Effector memory CD8-positive, alpha-beta T cell (primary cell): ENCODE measurements around the gene LCN6.
A peak's percentile ranks its signal among the peaks of the same experiment; 100 is the strongest.
"Not testable (repeated sequence)": the region's sequence is repeated elsewhere in the genome, so short reads cannot be mapped to it uniquely, and the experiment has no call there.

Experiments
- ATAC-seq: fragments of 150-1000 bp; cut with Tn5 transposase; replicated peaks from 2 replicates; pipeline ENCODE4 v1.10.0; 2021; ENCODE audit warnings: mild to moderate bottlenecking, moderate library complexity
- DNase-seq, 3 experiments: peaks; one replicate each; pipeline ENCODE4 v3.0.0; 2021
- H3K27ac Mint-ChIP-seq, 2 donors: one replicate each; pipeline ENCODE4 v1.8.0; 2022; ENCODE audit warnings: mild to moderate bottlenecking in 2 of 2, mixed read lengths in 2 of 2, moderate library complexity in 2 of 2
- H3K27me3 Mint-ChIP-seq, 2 donors: one replicate each; pipeline ENCODE4 v1.8.0; 2022; ENCODE audit warnings: mixed read lengths in 2 of 2
- H3K36me3 Mint-ChIP-seq: one replicate; pipeline ENCODE4 v1.8.0; 2022; ENCODE audit warnings: mild to moderate bottlenecking, moderate library complexity, mixed read lengths; ENCODE audit not compliant: insufficient read depth
- H3K4me1 Mint-ChIP-seq, 2 donors: one replicate each; pipeline ENCODE4 v1.8.0; 2022; ENCODE audit warnings: low read depth in 2 of 2, mixed read lengths in 2 of 2
- H3K4me3 Mint-ChIP-seq, 2 donors: one replicate each; pipeline ENCODE4 v1.8.0; 2022; ENCODE audit warnings: mild to moderate bottlenecking in 2 of 2, mixed read lengths in 2 of 2, moderate library complexity in 2 of 2
- H3K9me3 Mint-ChIP-seq, 2 donors: one replicate each; pipeline ENCODE4 v1.8.0; 2022; ENCODE audit warnings: mixed read lengths in 2 of 2

LCN6 gene

DNA sequence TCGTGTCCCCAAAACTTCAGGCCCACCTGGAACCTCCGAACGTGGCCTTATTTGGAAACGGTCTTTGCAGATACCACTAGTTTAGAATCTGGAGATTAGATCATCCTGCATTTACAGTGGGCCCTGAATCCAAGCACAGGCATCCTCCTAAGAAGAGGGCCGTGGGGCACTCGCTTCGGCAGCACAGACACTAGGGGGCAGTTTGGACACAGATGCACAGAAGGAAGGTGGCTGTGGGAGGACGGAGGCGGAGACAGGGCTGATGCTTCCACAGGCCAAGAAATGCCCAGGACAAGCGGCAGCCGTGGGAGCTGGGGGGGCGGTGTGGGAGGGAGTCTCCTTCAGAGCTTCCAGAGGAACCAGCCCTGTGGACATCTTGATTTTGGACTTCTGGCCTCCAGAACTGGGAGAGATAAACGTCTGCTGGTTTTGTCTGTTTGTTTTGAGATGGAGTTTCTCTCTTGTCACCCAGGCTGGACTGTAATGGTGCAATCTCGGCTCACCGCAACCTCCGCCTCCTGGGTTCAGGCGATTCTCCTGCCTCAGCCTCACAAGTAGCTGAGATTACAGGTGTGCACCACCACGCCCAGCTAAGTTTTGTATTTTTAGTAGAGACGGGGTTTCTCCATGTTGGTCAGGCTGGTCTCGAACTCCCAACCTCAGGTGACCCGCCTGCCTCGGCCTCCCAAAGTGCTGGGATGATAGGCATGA is 12.7 kb upstream of the LCN6 start:
- not testable (repeated sequence) for H3K9me3 Mint-ChIP-seq, DNase-seq, H3K27ac Mint-ChIP-seq, H3K4me1 Mint-ChIP-seq, H3K36me3 Mint-ChIP-seq, H3K4me3 Mint-ChIP-seq
- peak; percentile 28 for ATAC-seq
- peaks cover 0 to 30% of the 10 kb centered on the region in 2 donors for H3K27me3 Mint-ChIP-seq

DNA sequence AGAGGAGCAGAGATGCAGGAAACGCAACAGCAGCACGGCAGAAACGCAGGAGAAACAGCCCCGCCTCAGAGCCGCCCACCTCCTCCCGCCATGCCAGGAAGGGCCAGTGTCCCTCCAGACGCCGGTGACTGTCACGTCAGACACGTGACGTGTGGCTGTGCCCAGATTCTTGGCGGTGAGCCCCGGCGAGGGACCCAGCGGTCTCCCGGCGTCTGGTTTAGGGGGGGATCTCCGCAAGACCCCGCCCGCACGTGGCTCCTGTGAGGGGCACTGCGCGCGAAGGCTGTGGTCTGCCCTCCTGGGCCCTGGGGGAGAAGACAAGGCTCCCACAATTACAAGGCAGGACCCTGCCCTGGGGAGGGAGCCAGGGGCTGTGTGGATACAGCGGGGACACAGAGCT is 12.1 kb upstream of the LCN6 start:
- Mint-ChIP-seq H3K4me3 (no peak overlapping the region), H3K9me3 (no peaks in the 10 kb centered on the region), H3K27ac (no peak overlapping the region), H3K36me3 (peaks cover 4% of the 10 kb centered on the region), H3K27me3 (peaks cover 0 to 35% of the 10 kb centered on the region in 2 donors), H3K4me1 (no peaks in the 10 kb centered on the region)
- ATAC-seq (no peak), DNase-seq (no peak)

DNA sequence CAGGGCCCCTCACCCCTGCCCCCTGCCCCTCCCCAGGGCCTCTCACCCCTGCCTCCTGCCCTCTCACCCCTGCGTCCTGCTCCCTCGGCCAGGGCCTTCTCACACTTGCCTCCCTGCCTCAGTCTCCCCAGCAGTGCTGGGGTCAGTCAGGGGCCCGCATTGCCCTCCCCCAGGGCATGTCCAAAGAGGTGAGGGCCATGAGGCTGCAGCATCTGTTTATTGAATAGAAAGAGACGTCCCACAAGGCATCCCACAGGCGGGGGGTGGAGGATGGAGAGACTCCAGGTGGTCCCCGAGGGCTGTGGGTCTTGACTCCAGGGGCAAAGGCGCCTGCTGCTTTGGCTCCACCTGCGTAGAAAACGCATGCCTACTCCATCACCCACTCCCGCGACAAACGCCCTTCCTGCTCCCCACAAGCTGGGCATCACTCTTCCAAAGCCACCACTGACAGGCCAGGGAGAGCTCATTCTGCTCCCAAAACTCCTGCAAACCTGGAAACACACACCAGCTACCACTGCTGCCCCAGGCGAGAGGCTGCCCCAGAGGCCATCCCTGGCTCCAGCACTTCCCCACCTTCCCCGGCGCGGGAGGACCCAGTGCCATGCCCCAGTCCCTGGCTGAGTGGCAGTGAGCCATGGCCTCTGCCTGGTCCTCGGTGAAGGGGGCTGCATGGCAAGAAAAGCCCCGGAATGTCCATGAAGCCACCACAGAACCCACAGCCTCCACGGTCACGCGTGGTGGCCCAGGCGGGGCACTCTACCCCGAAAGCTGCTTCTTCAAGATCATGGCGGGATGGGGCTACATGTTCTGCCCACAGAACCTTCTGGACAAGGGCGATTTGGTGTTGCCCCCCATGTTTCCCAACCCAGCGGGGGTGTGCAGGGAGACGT is 11.4 kb upstream of the LCN6 start:
- peaks cover 4% of the 10 kb centered on the region for H3K36me3 Mint-ChIP-seq
- H3K4me3 Mint-ChIP-seq: no peak overlapping the region
- no peaks in the 10 kb centered on the region for H3K4me1 Mint-ChIP-seq
- no peak overlapping the region for H3K27ac Mint-ChIP-seq
- ATAC-seq (no peak), DNase-seq (no peak)
- peaks cover 0 to 38% of the 10 kb centered on the region in 2 donors for H3K27me3 Mint-ChIP-seq
- no peaks in the 10 kb centered on the region for H3K9me3 Mint-ChIP-seq

DNA sequence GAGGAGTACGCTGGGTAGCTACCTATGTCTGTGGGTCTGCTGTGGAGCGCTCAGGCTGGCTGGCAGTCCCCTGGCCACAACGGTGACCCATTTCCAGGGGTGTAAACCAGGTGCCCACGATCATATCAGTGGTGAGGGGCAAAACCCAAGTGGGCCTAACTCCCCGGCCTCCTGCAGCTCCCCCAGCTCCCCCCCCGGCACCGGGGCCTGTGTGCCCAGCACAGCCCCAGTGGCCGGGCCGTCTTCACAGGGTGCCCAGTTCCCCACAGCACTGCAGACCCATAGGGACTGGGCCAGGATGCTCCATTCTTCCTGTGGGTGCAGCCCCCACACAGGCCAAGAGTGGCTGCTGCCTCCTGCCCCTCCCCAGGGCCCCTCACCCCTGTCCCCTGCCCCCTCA is 10.7 kb upstream of the LCN6 start:
- no peak for ATAC-seq
- H3K4me3 Mint-ChIP-seq: no peak overlapping the region

DNA sequence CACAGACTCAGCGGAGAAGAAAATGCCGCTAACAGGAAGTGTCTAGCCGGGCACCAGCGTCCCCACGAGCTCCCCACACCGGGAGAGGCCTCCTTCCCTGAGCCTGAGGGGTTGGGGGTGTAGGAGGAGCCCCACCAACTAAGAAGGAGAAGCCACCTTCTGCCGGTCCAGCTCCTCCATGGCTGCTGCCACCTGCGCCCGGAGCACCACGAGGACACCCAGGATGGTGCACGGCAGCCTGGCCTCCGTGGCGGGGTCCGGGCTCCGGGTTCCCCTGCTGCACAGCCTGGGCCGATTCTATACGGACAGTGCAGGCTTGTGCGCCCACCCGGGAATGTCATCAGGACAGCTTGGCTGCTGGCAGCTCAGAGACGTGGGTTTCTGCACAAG is 9.4 kb upstream of the LCN6 start:
- H3K27ac Mint-ChIP-seq: no peak overlapping the region
- no peak for ATAC-seq

More for the DNA sequence above, 10.7 kb upstream of the LCN6 start:
- Mint-ChIP-seq H3K36me3 (peaks cover 3% of the 10 kb centered on the region), H3K27me3 (peaks cover 0 to 38% of the 10 kb centered on the region in 2 donors), H3K27ac (no peak overlapping the region), H3K9me3 (no peaks in the 10 kb centered on the region), H3K4me1 (no peaks in the 10 kb centered on the region)
- no peak for DNase-seq

DNA sequence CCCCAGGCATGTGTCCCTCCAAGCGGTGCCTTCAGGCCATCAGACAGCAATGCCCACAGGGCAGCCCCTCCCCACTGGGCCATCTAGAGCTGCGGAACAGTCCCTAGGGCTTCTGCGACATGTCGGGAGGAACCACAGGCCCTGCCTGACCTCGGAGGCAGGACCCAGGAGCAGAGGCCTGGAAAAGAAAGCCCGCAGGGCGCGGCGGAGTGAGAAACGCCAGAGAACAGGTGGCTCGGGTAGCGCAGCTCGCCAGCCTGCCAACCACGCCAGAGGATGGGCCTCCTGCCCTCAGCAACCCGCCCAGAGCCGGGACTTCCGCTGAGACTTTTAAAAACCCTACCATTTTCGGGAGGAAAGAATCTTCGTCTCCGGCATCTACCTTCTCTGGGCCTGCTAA is 9.0 kb upstream of the LCN6 start:
- Mint-ChIP-seq H3K4me3 (peak overlapping the region in 1 of 2 donors; percentile 27), H3K27me3 (peaks cover 0 to 38% of the 10 kb centered on the region in 2 donors), H3K36me3 (no peaks in the 10 kb centered on the region), H3K4me1 (no peaks in the 10 kb centered on the region), H3K9me3 (peaks cover 2 to 7% of the 10 kb centered on the region in 2 donors), H3K27ac (no peak overlapping the region)
- no peak for ATAC-seq
- DNase-seq: no peak

More for the DNA sequence above, 9.4 kb upstream of the LCN6 start:
- H3K4me3 Mint-ChIP-seq: no peak overlapping the region
- peaks cover 0 to 38% of the 10 kb centered on the region in 2 donors for H3K27me3 Mint-ChIP-seq
- H3K4me1 Mint-ChIP-seq: no peaks in the 10 kb centered on the region
- no peaks in the 10 kb centered on the region for H3K36me3 Mint-ChIP-seq
- H3K9me3 Mint-ChIP-seq: peaks cover 0 to 3% of the 10 kb centered on the region in 2 donors
- DNase-seq: no peak

DNA sequence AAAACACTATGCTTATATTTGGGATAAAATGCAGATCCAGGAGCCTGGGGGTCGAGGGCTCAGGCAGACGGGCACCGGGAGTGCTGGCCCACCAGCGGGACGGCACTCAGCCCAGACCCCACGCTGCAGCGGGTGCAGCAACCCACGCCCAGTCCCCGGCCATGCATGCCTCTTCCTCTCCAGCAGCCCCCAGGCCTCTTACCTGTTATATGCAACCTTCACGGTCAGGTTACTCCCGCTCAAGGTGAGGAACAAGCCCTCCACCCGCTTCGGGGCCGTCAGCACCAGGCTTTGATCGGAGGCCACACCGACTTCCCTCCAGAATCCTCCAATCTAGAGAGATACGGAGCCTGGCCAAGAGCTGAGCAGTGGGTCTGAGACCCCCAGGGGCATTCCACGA is 8.5 kb upstream of the LCN6 start:
- Mint-ChIP-seq H3K4me3 (peak overlapping the region in 1 of 2 donors; percentile 27), H3K36me3 (no peaks in the 10 kb centered on the region), H3K27me3 (peaks cover 0 to 38% of the 10 kb centered on the region in 2 donors), H3K27ac (no peak overlapping the region), H3K4me1 (no peaks in the 10 kb centered on the region), H3K9me3 (peaks cover 2 to 9% of the 10 kb centered on the region in 2 donors)
- DNase-seq: no peak
- no peak for ATAC-seq

DNA sequence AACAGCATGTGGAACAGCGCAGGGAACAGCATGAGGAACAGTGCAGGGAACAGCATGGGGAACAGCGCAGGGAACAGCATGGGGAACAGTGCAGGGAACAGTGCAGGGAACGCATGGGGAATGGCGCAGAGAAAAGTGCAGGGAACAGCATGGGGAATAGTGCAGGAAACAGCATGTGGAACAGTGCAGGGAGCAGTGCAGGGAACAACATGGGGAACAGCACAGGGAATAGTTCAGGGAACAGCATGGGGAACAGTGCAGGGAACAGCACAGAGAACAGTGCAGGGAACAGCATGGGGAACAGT is 7.8 kb upstream of the LCN6 start:
- Mint-ChIP-seq H3K9me3 (peaks cover 2 to 9% of the 10 kb centered on the region in 2 donors), H3K4me1 (no peaks in the 10 kb centered on the region), H3K27me3 (peaks cover 0 to 35% of the 10 kb centered on the region in 2 donors)

DNA sequence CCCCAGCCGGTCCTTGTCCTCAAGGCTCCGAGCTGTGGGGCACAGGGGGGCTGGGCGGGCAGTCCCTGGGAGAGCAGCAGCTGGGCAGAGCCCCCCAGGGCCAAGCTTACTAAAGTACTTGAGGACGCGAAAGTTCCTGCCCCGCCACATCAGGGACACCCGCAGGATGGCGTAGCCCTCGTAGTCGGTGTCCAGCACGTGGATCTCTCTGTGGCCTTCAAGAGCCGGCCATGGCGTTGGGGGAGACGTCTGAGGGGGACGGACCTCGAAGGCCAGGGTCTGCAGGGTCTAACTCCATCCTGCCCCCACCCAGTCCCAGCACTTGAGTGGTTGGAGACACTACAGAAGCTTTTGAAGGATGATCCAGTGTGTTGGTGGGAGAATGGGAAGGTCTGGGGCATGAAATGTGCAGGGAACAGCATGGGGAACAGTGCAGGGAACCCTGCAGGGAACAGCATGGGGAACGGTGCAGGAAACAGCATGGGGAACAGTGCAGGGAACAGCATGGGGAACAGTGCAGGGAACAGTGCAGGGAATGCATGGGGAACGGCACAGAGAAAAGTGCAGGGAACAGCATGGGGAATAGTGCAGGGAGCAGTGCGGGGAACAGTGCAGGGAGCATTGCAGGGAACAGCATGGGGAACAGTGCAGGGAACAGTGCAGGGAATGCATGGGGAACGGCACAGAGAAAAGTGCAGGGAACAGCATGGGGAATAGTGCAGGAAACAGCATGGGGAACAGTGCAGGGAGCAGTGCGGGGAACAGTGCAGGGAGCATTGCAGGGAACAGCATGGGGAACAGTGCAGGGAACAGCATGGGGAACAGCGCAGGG is 7.2 kb upstream of the LCN6 start:
- H3K36me3 Mint-ChIP-seq, H3K27ac Mint-ChIP-seq, ATAC-seq, DNase-seq, H3K9me3 Mint-ChIP-seq, H3K4me1 Mint-ChIP-seq, H3K4me3 Mint-ChIP-seq: not testable (repeated sequence)
- peaks cover 3 to 35% of the 10 kb centered on the region in 2 donors for H3K27me3 Mint-ChIP-seq

More for the DNA sequence above, 7.8 kb upstream of the LCN6 start:
- Mint-ChIP-seq H3K4me3 (no peak overlapping the region), H3K36me3 (no peaks in the 10 kb centered on the region), H3K27ac (no peak overlapping the region)
- ATAC-seq (no peak), DNase-seq (no peak)

DNA sequence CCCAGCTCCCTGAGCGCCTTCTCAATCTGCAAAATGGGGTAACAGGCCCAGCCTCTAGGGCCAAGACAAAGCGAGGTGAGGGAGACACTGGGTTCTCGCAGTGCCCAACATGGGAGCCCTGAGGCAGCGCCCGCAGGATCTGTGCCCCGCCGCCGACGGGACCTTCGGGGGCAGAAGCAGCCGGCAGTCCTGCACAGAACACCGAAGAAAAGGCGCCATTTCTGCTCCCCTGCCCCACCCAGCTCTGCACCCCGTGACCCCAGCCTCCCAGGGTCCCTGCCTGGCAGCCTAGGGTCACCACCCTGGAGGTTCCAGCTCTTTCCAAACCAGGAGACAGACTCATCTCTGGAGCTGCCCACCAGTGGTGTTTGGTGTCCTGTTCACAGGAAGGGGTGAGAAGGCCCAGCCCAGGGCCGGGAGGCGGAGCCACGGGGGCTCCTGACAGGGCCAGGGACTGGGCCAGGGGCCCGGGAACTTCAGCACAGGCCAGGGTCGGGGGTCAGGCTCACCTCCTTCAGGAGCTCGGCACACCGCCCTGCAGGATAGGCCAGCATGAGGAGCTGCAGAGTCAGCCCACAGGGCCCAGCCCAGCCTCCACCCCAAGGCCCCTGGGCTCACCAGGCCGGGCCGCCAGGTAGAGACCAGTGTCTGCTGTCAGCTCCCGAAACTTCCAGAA is 6.4 kb upstream of the LCN6 start:
- DNase-seq (no peak), ATAC-seq (no peak)
- peaks cover 2 to 9% of the 10 kb centered on the region in 2 donors for H3K9me3 Mint-ChIP-seq
- H3K4me1 Mint-ChIP-seq: no peaks in the 10 kb centered on the region
- H3K27ac Mint-ChIP-seq: no peak overlapping the region
- no peaks in the 10 kb centered on the region for H3K36me3 Mint-ChIP-seq
- no peak overlapping the region for H3K4me3 Mint-ChIP-seq
- peaks cover 5 to 35% of the 10 kb centered on the region in 2 donors for H3K27me3 Mint-ChIP-seq

DNA sequence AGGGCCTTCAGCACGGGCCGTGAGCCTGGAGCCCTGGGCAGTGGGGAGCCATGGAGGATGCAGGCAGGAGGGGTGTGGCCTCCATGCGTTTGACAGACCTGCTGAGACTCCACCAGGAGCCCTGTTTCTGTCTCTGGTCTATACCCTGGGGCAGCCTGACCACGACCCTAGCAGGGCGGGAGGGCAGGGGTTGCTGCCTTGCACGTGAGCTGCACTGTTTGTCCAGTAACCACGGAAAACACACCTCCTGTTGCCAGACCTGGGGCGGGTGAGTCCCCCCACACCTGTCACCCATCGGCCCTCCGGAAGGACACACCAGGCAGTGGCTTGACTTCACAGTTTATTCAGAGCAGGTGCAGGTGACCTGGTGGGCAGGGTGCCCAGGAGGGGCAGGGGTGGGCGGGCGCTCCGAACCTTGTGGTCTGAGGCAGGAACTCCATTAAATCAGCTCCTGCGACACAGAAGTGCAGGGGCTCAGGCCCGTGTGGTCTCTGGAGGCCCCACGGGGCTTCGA is 5.8 kb upstream of the LCN6 start:
- H3K27ac Mint-ChIP-seq: no peak overlapping the region
- DNase-seq (no peak), ATAC-seq (no peak)
- H3K9me3 Mint-ChIP-seq: peaks cover 2 to 9% of the 10 kb centered on the region in 2 donors
- no peaks in the 10 kb centered on the region for H3K36me3 Mint-ChIP-seq
- peaks cover 5 to 39% of the 10 kb centered on the region in 2 donors for H3K27me3 Mint-ChIP-seq
- no peaks in the 10 kb centered on the region for H3K4me1 Mint-ChIP-seq
- no peak overlapping the region for H3K4me3 Mint-ChIP-seq

DNA sequence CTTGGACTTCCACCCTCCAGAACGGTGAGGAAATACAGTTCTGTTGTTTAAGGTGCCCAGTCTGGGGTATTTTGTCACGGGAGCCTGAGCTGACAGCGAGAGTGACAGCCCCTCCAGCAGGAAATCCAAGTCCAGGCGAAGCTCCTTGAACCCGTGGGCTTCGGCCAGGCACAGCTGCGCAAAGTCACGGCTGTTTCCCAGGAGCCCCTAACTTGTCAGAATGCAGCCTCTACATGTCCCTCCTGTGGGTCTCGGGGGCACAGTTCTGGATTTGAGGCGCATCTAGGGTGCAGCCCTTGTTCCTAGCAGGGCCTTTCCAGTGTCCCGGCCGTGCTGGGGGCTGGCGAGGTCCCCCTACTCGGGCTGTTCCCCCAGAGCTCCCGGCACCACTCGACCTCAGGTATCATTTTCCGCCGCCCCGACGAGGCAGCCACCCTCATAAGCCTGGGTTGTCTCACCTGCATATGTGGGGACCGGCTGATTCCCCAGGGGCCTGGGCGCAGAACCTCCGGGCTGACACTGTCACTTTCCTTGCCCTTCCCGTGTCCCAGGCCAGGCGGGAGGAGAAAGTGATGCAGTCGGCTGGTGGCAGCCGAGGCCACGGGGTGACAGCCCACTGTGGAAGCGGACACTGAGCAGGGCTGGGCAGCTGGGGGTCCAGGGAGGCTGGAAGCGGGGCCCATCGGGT is 5.2 kb upstream of the LCN6 start:
- Mint-ChIP-seq H3K9me3 (peaks cover 2 to 9% of the 10 kb centered on the region in 2 donors), H3K27me3 (peaks cover 5 to 45% of the 10 kb centered on the region in 2 donors), H3K4me1 (no peaks in the 10 kb centered on the region), H3K4me3 (no peak overlapping the region), H3K36me3 (no peaks in the 10 kb centered on the region), H3K27ac (no peak overlapping the region)
- no peak for ATAC-seq
- DNase-seq: no peak
